ENCODE data around the gene MPIG6B.

Gene MPIG6B

GRCh38 chr6:31723245-31723979 lies at the start of gene MPIG6B:
Gene MPIG6B, plus strand, starts transcription at chr6:31723373. Its CDS starts 11 bp downstream, at chr6:31723384.
- no peak for DNase-seq

- no peak for DNase-seq
Measured at GRCh38 chr6:31676322-31676903, 46.8 kb upstream of the MPIG6B start.

DNA sequence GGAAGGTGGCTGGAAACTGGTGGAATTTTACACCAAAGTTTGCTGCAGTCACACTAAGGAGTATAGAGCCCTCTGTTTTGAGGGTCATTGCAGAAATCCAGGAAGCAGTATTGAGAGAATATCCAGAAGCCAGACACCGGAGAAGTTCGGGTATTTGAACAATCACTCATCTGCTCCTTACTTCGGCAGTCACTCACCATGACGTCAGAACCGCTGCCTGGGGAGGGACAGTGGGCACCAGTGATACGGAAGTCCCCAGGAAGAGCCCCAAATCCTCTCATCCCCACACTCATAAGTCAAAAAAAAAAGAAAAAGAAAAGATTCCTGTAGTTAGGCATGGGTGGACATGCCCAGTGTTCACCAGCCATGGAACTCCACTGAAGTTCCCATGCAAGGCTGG lies 46.3 kb upstream of the MPIG6B start:
- no peak for DNase-seq

DNA sequence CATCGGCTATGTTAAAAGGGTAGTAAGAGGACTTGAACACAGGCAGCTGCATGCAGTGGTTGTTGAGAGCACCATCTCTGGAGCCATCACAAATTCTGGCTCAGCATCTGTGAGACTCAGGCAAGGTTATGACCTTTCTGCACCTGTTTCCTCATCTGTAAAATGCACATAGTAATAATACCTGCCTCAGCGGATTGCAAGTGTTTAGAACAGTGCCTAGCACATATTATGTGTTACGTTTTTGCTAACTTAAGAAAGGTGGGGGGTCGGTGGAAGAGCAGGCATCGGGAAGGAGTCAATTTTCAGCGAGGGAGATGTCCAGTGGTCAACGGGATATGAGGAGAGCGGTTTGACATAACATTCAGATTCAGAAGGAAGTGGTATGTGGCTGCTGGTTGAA lies 45.2 kb upstream of the MPIG6B start:
- DNase-seq = no peak

GRCh38 chr6:31680226-31681134 lies 42.7 kb upstream of the MPIG6B start, which contains the start of gene LY6G5C:
Gene LY6G5C, minus strand, starts transcription at chr6:31681067. Its CDS starts 694 bp downstream, at chr6:31680373.
- DNase-seq = peak; percentile 64

DNA sequence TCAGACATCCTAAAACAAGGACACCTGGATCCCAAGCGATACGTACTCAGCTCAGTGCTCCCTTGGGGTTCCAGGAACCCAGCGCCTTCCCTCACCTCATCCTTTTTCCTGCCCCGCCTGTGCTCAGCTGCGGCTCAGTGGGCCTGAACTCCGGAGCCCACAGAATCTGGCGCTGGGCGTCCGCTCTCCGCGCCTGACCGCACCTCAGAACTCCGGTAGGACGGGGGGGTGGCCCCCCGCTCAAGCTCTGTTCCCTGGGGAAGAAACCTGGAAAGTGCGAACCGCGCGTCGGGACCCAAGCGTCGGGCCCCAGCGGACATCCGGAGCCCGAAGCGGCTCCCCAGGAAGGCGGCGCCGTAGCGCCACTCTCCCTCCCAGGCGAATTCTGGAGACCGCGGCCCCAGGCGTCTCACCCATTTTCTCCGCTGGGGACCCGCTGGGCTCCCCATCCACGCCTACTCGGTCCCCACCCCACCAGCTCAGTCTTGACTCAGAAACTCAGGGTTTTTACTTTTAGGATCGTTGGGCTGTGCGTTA lies 42.0 kb upstream of the MPIG6B start:
- no peak for DNase-seq

DNA sequence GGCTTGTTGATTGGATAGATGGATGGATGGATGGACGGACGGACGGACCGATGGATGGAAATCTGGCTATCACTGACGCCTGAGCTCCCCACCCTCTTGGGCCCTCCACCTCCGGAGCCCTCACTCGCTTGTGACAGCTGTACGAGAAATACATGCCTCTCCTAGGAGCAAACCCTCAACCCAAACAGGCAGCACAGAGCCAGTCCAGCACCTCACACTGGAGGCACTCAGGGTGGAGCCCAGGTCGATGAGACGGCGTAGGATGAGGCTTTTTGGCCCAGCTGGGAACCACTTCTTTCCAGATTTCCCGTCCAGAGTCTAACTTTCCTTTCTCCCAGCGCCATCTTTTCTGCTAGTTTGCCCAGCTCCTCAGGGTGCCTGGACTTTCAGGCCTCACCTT lies 39.6 kb upstream of the MPIG6B start:
- no peak for DNase-seq

DNA sequence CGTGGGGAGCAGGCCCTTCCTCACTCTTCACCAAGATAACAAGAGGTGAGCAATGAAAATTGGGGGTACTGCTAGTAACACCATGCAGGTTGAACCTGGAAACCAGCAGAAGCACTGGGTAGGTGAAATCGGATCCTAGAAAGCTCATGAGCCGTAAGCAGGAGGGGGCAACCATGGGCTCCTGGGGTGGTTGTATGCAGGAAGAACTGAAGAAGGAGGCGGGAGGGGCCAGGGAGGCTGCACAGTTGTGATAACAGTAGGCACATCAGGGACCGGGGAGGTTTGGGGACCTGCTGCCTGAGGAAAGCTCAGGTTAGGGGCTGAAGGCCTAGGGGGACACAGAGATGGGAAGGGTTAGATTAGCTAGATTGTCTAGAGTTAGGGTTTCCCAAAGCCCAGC lies 36.7 kb upstream of the MPIG6B start:
- DNase-seq = no peak

DNA sequence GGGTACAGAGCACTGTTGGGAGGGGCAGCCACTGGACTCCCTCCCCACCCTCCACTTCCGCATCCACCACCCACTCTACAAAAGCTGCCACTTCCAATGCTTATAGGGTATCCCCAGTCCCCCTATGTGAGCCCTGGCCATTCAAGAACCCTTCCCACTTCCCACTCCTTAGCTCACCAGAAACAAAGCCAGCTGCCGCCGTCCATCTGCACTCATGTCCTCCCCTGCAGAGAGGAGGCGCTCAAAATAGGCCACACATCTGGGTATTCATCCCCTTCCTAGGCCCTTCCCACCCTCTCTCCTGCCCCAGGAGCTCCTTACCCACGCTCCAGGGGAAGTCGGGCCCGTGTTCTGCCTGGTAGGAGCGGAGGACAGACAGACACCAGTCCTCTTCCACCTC lies 35.9 kb upstream of the MPIG6B start:
- DNase-seq = no peak

DNA sequence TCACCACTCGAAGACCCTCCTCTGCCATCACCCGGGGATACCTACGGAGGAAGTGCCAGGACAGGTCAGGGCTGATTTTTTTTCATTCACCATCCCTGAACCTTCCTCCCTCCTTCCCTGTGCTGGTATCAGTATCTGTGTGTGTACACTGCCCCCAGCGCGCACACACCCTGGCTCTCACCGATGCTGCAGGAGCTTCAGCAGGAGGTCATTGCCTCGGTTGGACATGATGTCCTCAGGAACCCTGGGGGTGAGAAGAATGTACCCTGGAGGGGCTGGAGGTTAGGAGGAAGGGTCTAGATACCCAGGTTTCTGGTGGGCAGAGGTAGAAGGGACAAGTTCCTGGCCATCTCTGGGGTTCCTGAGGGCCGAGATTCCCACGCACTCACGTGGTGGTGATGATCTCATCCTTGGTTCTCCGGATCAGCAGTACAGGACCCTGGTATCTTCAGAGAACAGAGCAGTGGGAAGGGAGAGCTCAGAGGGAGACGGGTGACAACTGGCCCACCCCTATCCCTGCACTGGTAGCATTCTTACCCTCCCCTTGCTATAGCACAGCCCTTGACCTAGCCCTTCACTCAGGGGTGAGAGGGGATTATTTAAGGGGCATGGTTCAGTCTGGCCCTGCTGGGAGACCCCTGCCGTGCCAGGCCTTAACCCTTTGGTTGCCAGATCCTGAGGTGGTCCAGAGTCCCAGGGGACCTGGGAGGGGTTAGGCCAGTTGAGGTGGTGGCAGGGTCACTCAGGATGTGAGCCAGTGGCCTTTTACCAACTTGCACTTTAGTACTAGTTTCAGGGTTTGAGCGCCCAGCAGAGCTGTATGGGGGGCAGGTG lies 35.1 kb upstream of the MPIG6B start:
- DNase-seq = no peak

GRCh38 chr6:31689249-31690110 lies 33.7 kb upstream of the MPIG6B start:
- no peak for DNase-seq

DNA sequence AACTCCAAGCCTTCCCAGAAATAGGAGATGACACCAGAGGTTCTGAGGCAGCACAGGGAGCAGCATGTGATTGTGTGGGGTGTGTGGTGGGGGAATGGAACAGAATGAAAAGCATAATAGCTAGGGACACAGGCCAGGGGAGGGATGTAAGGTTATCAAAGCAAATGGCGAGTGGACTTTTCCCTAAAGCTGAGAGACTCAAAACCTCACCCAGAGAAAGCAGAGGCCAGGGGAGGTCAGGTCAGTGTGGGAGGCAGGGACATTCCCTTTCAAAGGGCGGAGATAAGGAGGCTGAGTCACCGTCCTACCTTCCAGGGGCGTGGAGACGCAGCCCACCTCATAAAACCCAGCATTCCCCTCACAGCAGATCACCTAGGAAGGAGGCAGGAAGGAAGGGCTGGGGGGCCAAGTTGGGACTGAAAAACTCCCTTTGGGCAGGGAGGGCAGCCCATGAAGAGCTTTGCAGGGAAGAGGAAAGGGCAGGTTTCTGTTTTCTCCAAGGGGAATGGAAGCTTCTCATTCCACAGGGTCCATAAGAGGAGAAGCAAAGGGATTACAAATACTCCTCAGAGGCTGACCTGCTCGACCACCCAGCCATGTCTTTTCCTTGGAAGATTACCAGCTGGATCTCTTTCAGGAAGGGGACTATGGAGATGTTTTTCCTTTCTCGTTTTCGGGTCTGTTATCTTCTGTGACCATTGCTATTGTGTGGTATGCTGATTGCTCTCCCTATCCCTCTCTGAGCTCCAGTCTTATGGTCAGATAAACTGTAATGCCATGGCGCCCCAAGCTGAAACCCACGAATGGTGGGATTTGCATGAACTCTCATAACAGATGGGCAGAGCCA lies 32.7 kb upstream of the MPIG6B start:
- DNase-seq = no peak

DNA sequence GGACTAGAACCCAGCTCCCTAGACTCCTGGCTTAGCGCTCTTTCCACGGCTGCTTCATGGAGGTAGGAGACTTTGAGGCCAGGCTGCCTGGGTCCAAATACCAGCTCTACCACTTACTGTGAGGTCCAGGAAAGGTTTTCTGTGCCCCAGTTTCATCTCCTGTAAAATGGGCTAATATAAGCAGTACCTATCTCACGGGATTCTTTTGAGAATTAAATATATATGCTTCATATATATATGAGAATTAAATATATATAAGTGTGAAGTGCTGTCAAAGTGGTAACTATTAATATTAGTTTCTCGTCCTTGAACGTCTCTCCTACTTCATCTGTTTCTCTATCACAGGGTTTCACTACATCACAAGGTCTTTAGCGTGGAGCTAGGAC lies 32.1 kb upstream of the MPIG6B start:
- DNase-seq = no peak

DNA sequence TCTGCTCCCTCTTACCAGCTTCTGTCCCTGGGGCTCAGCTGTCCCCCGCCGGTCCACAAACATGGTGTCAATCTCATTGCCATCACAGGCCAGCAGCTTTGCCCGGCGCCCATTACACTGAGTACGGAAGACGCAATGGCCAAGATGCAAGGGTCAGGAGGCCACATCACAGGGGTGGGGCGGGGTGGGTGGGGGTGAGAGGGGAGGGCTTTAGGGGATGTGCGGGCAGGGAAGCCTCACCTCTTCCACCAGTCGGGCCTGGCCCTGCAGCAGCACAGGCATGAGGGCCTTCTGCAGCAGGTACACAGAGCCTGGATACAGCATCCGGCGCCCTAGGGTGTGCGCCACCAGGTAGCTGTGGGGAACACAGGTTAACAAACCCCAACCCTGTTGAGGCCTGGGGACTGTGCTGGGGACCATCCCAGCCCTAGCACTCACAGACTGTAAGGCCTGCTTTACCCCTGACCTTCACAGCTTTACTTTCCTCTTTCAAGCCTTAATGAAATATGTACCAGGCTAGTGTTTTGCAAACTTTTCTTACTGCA lies 31.5 kb upstream of the MPIG6B start:
- no peak for DNase-seq

GRCh38 chr6:31692353-31692752 lies 30.8 kb upstream of the MPIG6B start:
- no peak for DNase-seq

DNA sequence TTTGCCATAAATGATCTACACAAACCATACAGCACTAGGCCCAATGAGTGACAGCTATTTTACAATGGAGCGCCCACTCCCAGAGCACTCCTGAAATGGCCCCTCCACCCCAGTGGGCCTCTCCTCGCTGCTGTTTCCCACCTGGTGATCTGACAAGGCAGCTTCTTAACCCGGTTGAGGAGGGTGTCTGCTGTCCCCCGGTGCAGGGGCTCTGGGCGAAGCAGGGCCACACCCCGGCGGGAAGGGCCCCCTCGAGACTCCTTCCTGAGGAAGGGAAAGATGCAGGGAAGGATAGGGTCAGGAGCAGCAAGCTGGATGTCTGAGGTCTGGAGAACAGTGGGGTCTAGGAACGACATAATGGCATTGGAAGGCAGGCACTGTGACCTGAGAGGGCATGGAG lies 30.3 kb upstream of the MPIG6B start:
- no peak for DNase-seq

GRCh38 chr6:31693535-31693934 lies 29.6 kb upstream of the MPIG6B start:
- DNase-seq = no peak

GRCh38 chr6:31697555-31697954 lies 25.6 kb upstream of the MPIG6B start:
- no peak for DNase-seq

DNA sequence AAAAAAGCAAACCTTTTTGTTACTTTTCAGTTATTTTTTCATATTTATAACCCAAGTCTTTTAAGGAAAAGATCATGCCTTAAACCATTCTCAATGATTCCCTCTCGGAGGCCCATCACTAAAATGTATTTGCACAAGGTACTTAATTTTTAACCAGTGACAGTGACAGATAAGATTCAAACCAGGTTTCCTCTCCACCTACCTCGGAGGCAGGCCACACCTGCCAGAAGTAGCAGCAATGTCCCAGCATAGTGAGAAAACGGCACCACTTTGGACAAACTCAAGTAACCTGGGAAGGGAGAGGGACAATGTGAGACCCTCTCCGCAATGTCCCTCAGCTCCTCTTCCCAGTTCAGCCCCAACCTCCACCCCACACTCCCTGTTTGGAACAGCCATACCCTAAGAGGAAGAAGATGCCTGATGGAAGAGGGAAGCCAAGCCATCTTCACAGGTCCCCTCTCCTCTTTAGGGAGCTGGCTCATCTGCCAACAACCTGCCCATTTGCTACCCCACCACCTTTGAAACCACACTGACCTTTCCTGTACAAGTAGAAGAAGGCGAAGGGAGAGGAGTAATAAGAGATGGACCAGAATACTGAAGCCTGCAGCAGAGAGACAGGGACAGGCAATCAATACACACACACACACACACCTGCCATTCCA lies 22.3 kb upstream of the MPIG6B start:
- DNase-seq = no peak

All from NCI-H1105 (cell line).